HG02973 (cell line): ENCODE results near the gene TMEM267.
A peak's percentile ranks its signal among the peaks of the same experiment; 100 is the strongest.
"Not testable (repeated sequence)": the region's sequence is repeated elsewhere in the genome, so short reads cannot be mapped to it uniquely, and the experiment has no call there.

ENCODE experiments used
- ATAC-seq: cut with Tn5 transposase; IDR thresholded peaks from one replicate; pipeline ENCODE4 v1.9.1; 2021; ENCODE audit warnings: moderate library complexity; ENCODE audit not compliant: unreplicated experiment

TMEM267 gene

GRCh38 chr5:43483298-43484105 lies at the start of gene TMEM267:
Gene TMEM267, minus strand, starts transcription at chr5:43483865. Its CDS starts 29,896 bp downstream, at chr5:43453969.
- ATAC-seq, result peak; percentile 83

- ATAC-seq, result no peak
These were observed 47.0 kb upstream of the TMEM267 start for GRCh38 chr5:43530648-43531047.

GRCh38 chr5:43523662-43524072 lies 40.0 kb upstream of the TMEM267 start:
- no peak for ATAC-seq

GRCh38 chr5:43520615-43521014 lies 37.0 kb upstream of the TMEM267 start:
- no peak for ATAC-seq

- ATAC-seq, result no peak
These were observed 32.0 kb upstream of the TMEM267 start for GRCh38 chr5:43515678-43516048.

- ATAC-seq, result peak; percentile 98
These were observed 31.4 kb upstream of the TMEM267 start, which contains the start of gene C5orf34 for GRCh38 chr5:43514816-43515677. Gene C5orf34, minus strand, starts transcription at chr5:43515148. Its CDS starts 5,809 bp downstream, at chr5:43509339.

GRCh38 chr5:43514471-43514815 lies 30.8 kb upstream of the TMEM267 start:
- ATAC-seq, result peak; percentile 38

GRCh38 chr5:43514025-43514424 lies 30.4 kb upstream of the TMEM267 start:
- no peak for ATAC-seq

- ATAC-seq, result not testable (repeated sequence)
These were observed 27.4 kb upstream of the TMEM267 start for GRCh38 chr5:43511062-43511461.

GRCh38 chr5:43498581-43498980 lies 14.9 kb upstream of the TMEM267 start:
- no peak for ATAC-seq

- ATAC-seq, result no peak
These were observed 13.8 kb upstream of the TMEM267 start for GRCh38 chr5:43497311-43498104.

- ATAC-seq, result no peak
These were observed 7.7 kb upstream of the TMEM267 start for GRCh38 chr5:43491326-43491725.

- ATAC-seq, result no peak
These were observed 2.7 kb upstream of the TMEM267 start for GRCh38 chr5:43486353-43486752.

GRCh38 chr5:43485406-43485805 lies 1.7 kb upstream of the TMEM267 start:
- ATAC-seq, result no peak

GRCh38 chr5:43484106-43484849 lies 613 bp upstream of the TMEM267 start:
- peak; percentile 69 for ATAC-seq

- no peak for ATAC-seq
These were observed 971 bp downstream of the TMEM267 start for GRCh38 chr5:43482490-43483297.

- ATAC-seq, result no peak
These were observed 13.8 kb downstream of the TMEM267 start for GRCh38 chr5:43469671-43470391.

GRCh38 chr5:43467100-43467499 lies 16.6 kb downstream of the TMEM267 start:
- no peak for ATAC-seq

GRCh38 chr5:43465455-43465854 lies 18.2 kb downstream of the TMEM267 start:
- not testable (repeated sequence) for ATAC-seq
